PC-9 (cell line): ENCODE results near the gene PDCD4. TPM values are rescaled to one million over a fixed set of nuclear protein-coding genes. Genes with fewer than 3 reads are reported as not detected.

Source experiments
- BruUV-seq: library from RNA; stranded (reverse); fragments of 400-500 nt; replicated peaks from 2 replicates; lab custom pipeline; 2021; lab: Mats Ljungman, UMichigan
- CTCF ChIA-PET: fragments of 300-600 bp; sonication (Branson Sonifier 250); formaldehyde crosslinking; loops from one replicate; lab custom pipeline; 2022; ENCODE audit warnings: antibody characterized with exemption; lab: Charles Lee
- POLR2A ChIA-PET: fragments of 300-600 bp; sonication (Branson Sonifier 250); formaldehyde crosslinking; loops from one replicate; lab custom pipeline; 2022; ENCODE audit warnings: antibody characterized with exemption; ENCODE audit not compliant: unreplicated experiment; lab: Charles Lee
- DNase-seq, 2 experiments: peaks; one replicate each; pipeline versions ENCODE4 v3.0.0 to v3.0.0-alpha.2; 2015 to 2022; ENCODE audit warnings: mixed read lengths in 1 of 2
- H2AFZ ChIP-seq: fragments of 200-600 bp; sonication (generic); 2 replicates; pipeline ENCODE4 v1.8.1; 2017; ENCODE audit warnings: antibody characterized with exemption
- H3F3A ChIP-seq: fragments of 200-600 bp; sonication (generic); 2 replicates; pipeline ENCODE4 v1.8.1; 2017; ENCODE audit warnings: antibody characterized with exemption, mild to moderate bottlenecking, low read depth; ENCODE audit not compliant: insufficient read depth
- H3K27ac ChIP-seq: fragments of 200-600 bp; sonication (generic); 2 replicates; pipeline ENCODE4 v1.6.1; 2016; ENCODE audit warnings: mixed run types
- H3K27me3 ChIP-seq: fragments of 200-600 bp; sonication (generic); 2 replicates; pipeline ENCODE4 v1.6.1; 2016; ENCODE audit warnings: low read depth, mixed run types; ENCODE audit not compliant: insufficient read depth
- H3K36me3 ChIP-seq: fragments of 200-600 bp; sonication (generic); 2 replicates; pipeline ENCODE4 v1.6.1; 2016; ENCODE audit warnings: low read depth, mixed run types
- H3K4me1 ChIP-seq: fragments of 200-600 bp; sonication (generic); replicated peaks from 2 replicates; pipeline ENCODE4 v1.6.1; 2016; ENCODE audit warnings: mixed run types; ENCODE audit not compliant: insufficient read depth
- H3K4me2 ChIP-seq: fragments of 200-600 bp; sonication (generic); 2 replicates; pipeline ENCODE4 v1.6.1; 2017; ENCODE audit warnings: mixed run types
- H3K4me3 ChIP-seq: fragments of 200-600 bp; sonication (generic); 2 replicates; pipeline ENCODE4 v1.6.1; 2016; ENCODE audit warnings: mixed run types
- H3K79me2 ChIP-seq: fragments of 200-600 bp; sonication (generic); 2 replicates; pipeline ENCODE4 v1.6.1; 2017; ENCODE audit warnings: low read depth, mixed run types
- H3K9me2 ChIP-seq: fragments of 200-600 bp; sonication (generic); 2 replicates; pipeline ENCODE4 v1.8.1; 2017; ENCODE audit warnings: mild to moderate bottlenecking; ENCODE audit not compliant: insufficient read depth
- H3K9me3 ChIP-seq: fragments of 200-600 bp; sonication (generic); 2 replicates; pipeline ENCODE4 v1.8.1; 2016; ENCODE audit warnings: low read depth; ENCODE audit not compliant: insufficient read depth
- H4K20me1 ChIP-seq: fragments of 200-600 bp; sonication (generic); 2 replicates; pipeline ENCODE4 v1.8.1; 2017; ENCODE audit not compliant: insufficient read depth
- CTCF ChIP-seq: fragments of 200-600 bp; sonication (generic); conservative IDR thresholded peaks from 2 replicates; pipeline ENCODE4 v1.6.1; 2017; ENCODE audit warnings: mixed run types, antibody characterized with exemption, mild to moderate bottlenecking, moderate library complexity
- EZH2 ChIP-seq: fragments of 200-600 bp; sonication (generic); IDR thresholded peaks from 2 replicates; pipeline ENCODE4 v1.8.0; 2017; ENCODE audit warnings: antibody characterized with exemption, low read depth
- intact Hi-C: fragments of 100-400 bp; cut with micrococcal nuclease; formaldehyde crosslinking; loops from one replicate; pipeline ENCODE4 v1.10.0; 2022; ENCODE audit not compliant: unreplicated experiment
- total RNA-seq: library from RNA; stranded (reverse); gene quantifications from 2 replicates; pipeline ENCODE4 v1.2.3, GENCODE V29; 2021

Gene PDCD4
- total RNA-seq, 1 experiment from 2014 or later: 92.4 TPM

- no peak overlapping the region for H3K4me2 ChIP-seq
- H3F3A ChIP-seq: no peaks in the 10 kb centered on the region
- no peak overlapping the region for H2AFZ ChIP-seq
- no peaks in the 10 kb centered on the region for H3K79me2 ChIP-seq
- TF ChIP-seq CTCF (no peak), EZH2 (no peak)
- no peaks in the 10 kb centered on the region for H3K27me3 ChIP-seq
- BruUV-seq: no TSS peak
- H3K9me3 ChIP-seq: no peaks in the 10 kb centered on the region
- no peaks in the 10 kb centered on the region for H3K4me1 ChIP-seq
- intact Hi-C loops: no loop called here
- no peak overlapping the region for H3K4me3 ChIP-seq
- no peaks in the 10 kb centered on the region for H3K36me3 ChIP-seq
- ChIA-PET CTCF (no interaction called here), POLR2A (no interaction called here)
- DNase-seq: no peak
- no peak overlapping the region for H3K27ac ChIP-seq
- H3K9me2 ChIP-seq: no peaks in the 10 kb centered on the region
- H4K20me1 ChIP-seq: no peaks in the 10 kb centered on the region
Measured at GRCh38 chr10:110834629-110835301, 37.0 kb upstream of the PDCD4 start.

GRCh38 chr10:110835841-110836240 is 35.9 kb upstream of the PDCD4 start:
- DNase-seq: no peak
- no peak overlapping the region for H2AFZ ChIP-seq
- H4K20me1 ChIP-seq: no peaks in the 10 kb centered on the region
- H3K9me3 ChIP-seq: no peaks in the 10 kb centered on the region
- no TSS peak for BruUV-seq
- CTCF ChIA-PET: no interaction called here
- H3K9me2 ChIP-seq: no peaks in the 10 kb centered on the region
- POLR2A ChIA-PET: no interaction called here
- no peak overlapping the region for H3K27ac ChIP-seq
- no peak overlapping the region for H3K4me3 ChIP-seq
- TF ChIP-seq EZH2 (no peak), CTCF (no peak)
- no peaks in the 10 kb centered on the region for H3K36me3 ChIP-seq
- H3F3A ChIP-seq: no peaks in the 10 kb centered on the region
- intact Hi-C loops: no loop called here
- no peaks in the 10 kb centered on the region for H3K27me3 ChIP-seq
- H3K79me2 ChIP-seq: no peaks in the 10 kb centered on the region
- no peak overlapping the region for H3K4me2 ChIP-seq
- 0 out of 2 replicates have a peak, but pooled peaks cover 5% of the 10 kb centered on the region for H3K4me1 ChIP-seq

- CTCF ChIA-PET: no interaction called here
- Histone ChIP-seq H3K4me2 (no peak overlapping the region), H3K9me2 (no peaks in the 10 kb centered on the region), H3K27me3 (no peaks in the 10 kb centered on the region), H2AFZ (no peak overlapping the region), H3K27ac (no peak overlapping the region), H3F3A (no peaks in the 10 kb centered on the region), H3K4me3 (no peak overlapping the region), H4K20me1 (no peaks in the 10 kb centered on the region), H3K9me3 (no peaks in the 10 kb centered on the region), H3K4me1 (0 out of 2 replicates have a peak, but pooled peaks cover 5% of the 10 kb centered on the region), H3K36me3 (no peaks in the 10 kb centered on the region), H3K79me2 (no peaks in the 10 kb centered on the region)
- no TSS peak for BruUV-seq
- no peak for DNase-seq
- TF ChIP-seq CTCF: no peak
- TF ChIP-seq EZH2: no peak
- intact Hi-C loops: no loop called here
- POLR2A ChIA-PET: no interaction called here
Measured at GRCh38 chr10:110836706-110837105, 35.0 kb upstream of the PDCD4 start.
